SU-DHL-6 (cell line): ENCODE results near the gene SLC23A1.

Experiments used
- CTCF ChIP-seq: fragments of 200-600 bp; sonication (generic); IDR thresholded peaks from one replicate; pipeline ENCODE4 v1.5.1; 2017; ENCODE audit warnings: antibody characterized with exemption, mild to moderate bottlenecking, low read length, moderate library complexity; ENCODE audit not compliant: insufficient read depth, poor library complexity, severe bottlenecking
- EZH2phosphoT487 ChIP-seq: fragments of 200-600 bp; sonication (generic), shearing (Covaris generic); conservative IDR thresholded peaks from 2 replicates; pipeline ENCODE4 v1.6.1; 2018; ENCODE audit warnings: mild to moderate bottlenecking, antibody characterized with exemption, low read length, moderate library complexity, mixed read lengths

GRCh38 chr5:139402561-139403158 lies 19.6 kb upstream of the SLC23A1 start:
- TF ChIP-seq CTCF (peak; percentile 80), EZH2phosphoT487 (no peak)
